ENCODE results near the gene STX8. TPM values are rescaled to one million over a fixed set of nuclear protein-coding genes. Genes with fewer than 3 reads are reported as not detected.

The STX8 gene
- total RNA-seq, 1 donor from 2014 or later = 54.8 TPM

- peaks cover 21% of the 10 kb centered on the region for H3K4me1 Mint-ChIP-seq (ENCODE audit: low read depth, unreplicated experiment)
- H2AFZ ChIP-seq (ENCODE audit: low read depth, low read length) = no peak overlapping the region
- H3K27me3 ChIP-seq (ENCODE audit: insufficient read depth, low read length) = no peaks in the 10 kb centered on the region
- H3K9ac ChIP-seq (ENCODE audit: low read length) = no peak overlapping the region
- DNase-seq (ENCODE audit: low read depth) (no peak), FAIRE-seq (no peak)
- no peak overlapping the region for H3K4me3 ChIP-seq (ENCODE audit: insufficient read depth, low read depth, low read length)
- no peaks in the 10 kb centered on the region for H3K9me3 Mint-ChIP-seq (ENCODE audit: unreplicated experiment)
- peaks cover 6% of the 10 kb centered on the region for H3K36me3 Mint-ChIP-seq (ENCODE audit: low read depth, unreplicated experiment)
- H3K36me3 ChIP-seq (ENCODE audit: insufficient read depth, low read length) = no peaks in the 10 kb centered on the region
- H3K27ac ChIP-seq (ENCODE audit: low read depth, low read length) = no peak overlapping the region
- H3K4me1 ChIP-seq (ENCODE audit: insufficient read depth, low read length) = peaks cover 7% of the 10 kb centered on the region
- TF ChIP-seq EZH2 (IDR thresholded peaks at IDR 0.05; ENCODE audit: insufficient read depth, low read length) (no peak), CTCF (IDR thresholded peaks at IDR 0.05; ENCODE audit: insufficient read depth, low read depth, low read length) (no peak)
- no peaks in the 10 kb centered on the region for H3K79me2 ChIP-seq (ENCODE audit: insufficient read depth, low read length)
- no peaks in the 10 kb centered on the region for H3K27me3 Mint-ChIP-seq (ENCODE audit: low read depth, unreplicated experiment)
- H3K4me3 Mint-ChIP-seq (ENCODE audit: unreplicated experiment) = no peak overlapping the region
- no peak overlapping the region for H3K4me2 ChIP-seq (ENCODE audit: low read length)
- no peaks in the 10 kb centered on the region for H4K20me1 ChIP-seq (ENCODE audit: insufficient read depth, low read length)
- H3K27ac Mint-ChIP-seq (ENCODE audit: unreplicated experiment) = no peak overlapping the region
- no peaks in the 10 kb centered on the region for H3K9me3 ChIP-seq (ENCODE audit: insufficient read depth, low read depth, low read length)
Measured at GRCh38 chr17:9269350-9270035, 306.1 kb downstream of the STX8 start.

GRCh38 chr17:9268546-9268945 lies 307.1 kb downstream of the STX8 start:
- H3K4me3 ChIP-seq (ENCODE audit: insufficient read depth, low read depth, low read length) = no peak overlapping the region
- H3K4me1 Mint-ChIP-seq (ENCODE audit: low read depth, unreplicated experiment) = peaks cover 21% of the 10 kb centered on the region
- no peaks in the 10 kb centered on the region for H3K79me2 ChIP-seq (ENCODE audit: insufficient read depth, low read length)
- H3K4me1 ChIP-seq (ENCODE audit: insufficient read depth, low read length) = peaks cover 7% of the 10 kb centered on the region
- no peaks in the 10 kb centered on the region for H3K9me3 Mint-ChIP-seq (ENCODE audit: unreplicated experiment)
- H3K4me3 Mint-ChIP-seq (ENCODE audit: unreplicated experiment) = no peak overlapping the region
- no peak overlapping the region for H2AFZ ChIP-seq (ENCODE audit: low read depth, low read length)
- FAIRE-seq (no peak), DNase-seq (ENCODE audit: low read depth) (no peak)
- no peak overlapping the region for H3K27ac Mint-ChIP-seq (ENCODE audit: unreplicated experiment)
- H3K27me3 ChIP-seq (ENCODE audit: insufficient read depth, low read length) = no peaks in the 10 kb centered on the region
- TF ChIP-seq EZH2 (IDR thresholded peaks at IDR 0.05; ENCODE audit: insufficient read depth, low read length) (no peak), CTCF (IDR thresholded peaks at IDR 0.05; ENCODE audit: insufficient read depth, low read depth, low read length) (no peak)
- H3K9ac ChIP-seq (ENCODE audit: low read length) = no peak overlapping the region
- no peaks in the 10 kb centered on the region for H3K9me3 ChIP-seq (ENCODE audit: insufficient read depth, low read depth, low read length)
- peaks cover 8% of the 10 kb centered on the region for H3K36me3 Mint-ChIP-seq (ENCODE audit: low read depth, unreplicated experiment)
- H3K27ac ChIP-seq (ENCODE audit: low read depth, low read length) = no peak overlapping the region
- no peaks in the 10 kb centered on the region for H3K36me3 ChIP-seq (ENCODE audit: insufficient read depth, low read length)
- no peak overlapping the region for H3K4me2 ChIP-seq (ENCODE audit: low read length)
- no peaks in the 10 kb centered on the region for H4K20me1 ChIP-seq (ENCODE audit: insufficient read depth, low read length)
- no peaks in the 10 kb centered on the region for H3K27me3 Mint-ChIP-seq (ENCODE audit: low read depth, unreplicated experiment)

GRCh38 chr17:9266697-9267117 lies 308.9 kb downstream of the STX8 start:
- H3K27me3 ChIP-seq (ENCODE audit: insufficient read depth, low read length) = no peaks in the 10 kb centered on the region
- H3K27ac Mint-ChIP-seq (ENCODE audit: unreplicated experiment) = peak overlapping the region; percentile 81
- H3K79me2 ChIP-seq (ENCODE audit: insufficient read depth, low read length) = no peaks in the 10 kb centered on the region
- H4K20me1 ChIP-seq (ENCODE audit: insufficient read depth, low read length) = no peaks in the 10 kb centered on the region
- no peak overlapping the region for H3K4me3 Mint-ChIP-seq (ENCODE audit: unreplicated experiment)
- H3K9me3 Mint-ChIP-seq (ENCODE audit: unreplicated experiment) = no peaks in the 10 kb centered on the region
- H3K4me3 ChIP-seq (ENCODE audit: insufficient read depth, low read depth, low read length) = no peak overlapping the region
- peak; percentile 91 for DNase-seq (ENCODE audit: low read depth)
- H3K27me3 Mint-ChIP-seq (ENCODE audit: low read depth, unreplicated experiment) = no peaks in the 10 kb centered on the region
- H2AFZ ChIP-seq (ENCODE audit: low read depth, low read length) = no peak overlapping the region
- peaks cover 21% of the 10 kb centered on the region for H3K4me1 Mint-ChIP-seq (ENCODE audit: low read depth, unreplicated experiment)
- H3K4me2 ChIP-seq (ENCODE audit: low read length) = peak overlapping the region; percentile 41
- peaks cover 7% of the 10 kb centered on the region for H3K4me1 ChIP-seq (ENCODE audit: insufficient read depth, low read length)
- H3K27ac ChIP-seq (ENCODE audit: low read depth, low read length) = peak overlapping the region; percentile 6
- no peak overlapping the region for H3K9ac ChIP-seq (ENCODE audit: low read length)
- FAIRE-seq = no peak
- no peaks in the 10 kb centered on the region for H3K9me3 ChIP-seq (ENCODE audit: insufficient read depth, low read depth, low read length)
- H3K36me3 ChIP-seq (ENCODE audit: insufficient read depth, low read length) = no peaks in the 10 kb centered on the region
- TF ChIP-seq EZH2 (IDR thresholded peaks at IDR 0.05; ENCODE audit: insufficient read depth, low read length) = no peak
- TF ChIP-seq CTCF (IDR thresholded peaks at IDR 0.05; ENCODE audit: insufficient read depth, low read depth, low read length) = no peak
- H3K36me3 Mint-ChIP-seq (ENCODE audit: low read depth, unreplicated experiment) = peaks cover 4% of the 10 kb centered on the region

All from astrocyte (in vitro differentiated cells and primary cell).